Breast epithelium (tissue), 4 donors: ENCODE data around the gene TMCC3. TPM values are rescaled to one million over a fixed set of nuclear protein-coding genes. Genes with fewer than 3 reads are reported as not detected.
A peak's percentile ranks its signal among the peaks of the same experiment; 100 is the strongest.
"Not testable (repeated sequence)": the region's sequence is repeated elsewhere in the genome, so short reads cannot be mapped to it uniquely, and the experiment has no call there.

Experiments used
- DNase-seq, 2 donors: peaks; one replicate each; pipeline ENCODE4 v3.0.0-alpha.2; 2019; ENCODE audit warnings: low spot score in 2 of 2
- H3K27ac ChIP-seq, 2 donors: fragments of 200-600 bp; sonication (generic) in 1 of 2; one replicate each; pipeline ENCODE4 v1.5.1; 2016 to 2019; ENCODE audit warnings: mild to moderate bottlenecking in 1 of 2
- H3K27me3 ChIP-seq, 2 donors: fragments of 200-600 bp; sonication (generic) in 1 of 2; one replicate each; pipeline versions ENCODE4 v1.5.1 to v1.6.0; 2017 to 2019; ENCODE audit warnings: control low read depth in 1 of 2, mild to moderate bottlenecking in 1 of 2
- H3K36me3 ChIP-seq: fragments of 200-600 bp; one replicate; pipeline ENCODE4 v1.5.1; 2019
- H3K4me1 ChIP-seq, 2 donors: fragments of 200-600 bp; sonication (generic); one replicate each; pipeline ENCODE4 v1.5.1; 2016 to 2019; ENCODE audit warnings: control low read depth in 1 of 2
- H3K4me3 ChIP-seq, 3 donors: fragments of 200-600 bp; sonication (generic); 1 replicate in 2 of 3; 2 replicates in 1 of 3; pipeline ENCODE4 v1.5.1; 2016 to 2019; ENCODE audit warnings: mild to moderate bottlenecking in 3 of 3, moderate library complexity in 2 of 3
- H3K9me3 ChIP-seq, 2 donors: fragments of 200-600 bp; sonication (generic) in 1 of 2; one replicate each; pipeline ENCODE4 v1.5.1; 2016 to 2019; ENCODE audit warnings: control low read depth in 1 of 2
- CTCF ChIP-seq, 3 donors: fragments of 450-650 bp; IDR thresholded peaks; one replicate each; pipeline ENCODE4 v1.5.1; 2016 to 2017; ENCODE audit warnings: antibody characterized with exemption in 3 of 3, mild to moderate bottlenecking in 3 of 3, moderate library complexity in 3 of 3
- POLR2A ChIP-seq: fragments of 450-650 bp; IDR thresholded peaks from one replicate; pipeline ENCODE4 v1.6.1; 2016; ENCODE audit warnings: antibody characterized with exemption, mild to moderate bottlenecking, moderate library complexity
- POLR2AphosphoS5 ChIP-seq, 3 donors: sonication (generic); formaldehyde crosslinking; IDR thresholded peaks; one replicate each; pipeline ENCODE4 v1.6.1; 2017; ENCODE audit warnings: antibody characterized with exemption in 3 of 3
- intact Hi-C: fragments of 100-400 bp; cut with DNase I; formaldehyde crosslinking; loops from one replicate; pipeline ENCODE4 v1.15.1; 2023; ENCODE audit warnings: low total_unique reads
- total RNA-seq, 3 donors: library from RNA; depleted of rRNA; stranded (reverse); fragments of >200 nt; gene quantifications; one replicate each; pipeline ENCODE4 v1.1.0, GENCODE V29; 2016

TMCC3 gene
- total RNA-seq, 3 donors from 2014 or later: 8.3 to 17.0 (median 8.9) TPM

DNA sequence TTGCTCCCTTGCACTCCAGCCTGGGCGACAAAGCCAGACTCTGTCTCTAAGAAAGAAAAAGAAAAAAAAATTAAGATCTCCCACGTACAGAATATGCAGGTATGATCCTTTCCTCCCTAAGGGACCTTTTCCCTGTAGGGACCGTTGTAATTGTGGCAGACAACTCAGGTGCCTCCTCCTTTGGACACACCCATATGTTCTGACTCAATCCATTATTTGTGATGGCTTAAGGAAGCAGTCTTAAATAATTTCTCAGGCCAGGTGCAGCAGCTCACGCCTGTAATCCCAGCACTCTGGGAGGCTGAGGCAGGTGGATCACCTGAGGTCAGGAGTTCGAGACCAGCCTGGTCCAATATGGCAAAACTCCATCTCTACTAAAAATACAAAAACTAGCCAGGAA is 53.1 kb downstream of the TMCC3 start:
- no peak overlapping the region for H3K27ac ChIP-seq
- no peaks in the 10 kb centered on the region for H3K4me1 ChIP-seq
- TF ChIP-seq POLR2AphosphoS5 (IDR thresholded peaks at IDR 0.05) (no peak), POLR2A (no peak), CTCF (IDR thresholded peaks at IDR 0.05) (no peak)
- H3K9me3 ChIP-seq: no peaks in the 10 kb centered on the region
- DNase-seq: no peak
- no peaks in the 10 kb centered on the region for H3K36me3 ChIP-seq
- H3K27me3 ChIP-seq: no peaks in the 10 kb centered on the region
- intact Hi-C loops: no loop called here
- no peak overlapping the region for H3K4me3 ChIP-seq

DNA sequence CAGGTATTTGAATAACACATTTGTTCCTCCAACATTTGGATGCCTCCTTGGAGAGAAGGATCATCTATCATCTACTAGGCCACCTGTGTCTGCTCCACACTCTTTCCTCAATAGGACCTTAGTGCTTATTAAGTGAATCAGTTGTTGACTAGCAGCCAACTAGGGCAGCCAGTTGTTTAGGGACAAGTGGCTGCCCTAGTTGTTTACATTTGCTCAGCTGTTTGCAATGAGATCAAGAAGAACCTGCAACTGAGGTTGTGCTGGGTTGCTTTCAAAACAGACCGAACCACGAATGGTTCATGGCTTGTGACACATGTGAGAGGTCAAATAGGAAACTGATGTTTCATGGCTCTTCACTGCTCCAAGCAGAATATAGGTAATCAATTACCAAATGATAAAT is 53.8 kb downstream of the TMCC3 start:
- Histone ChIP-seq H3K4me1 (no peaks in the 10 kb centered on the region), H3K9me3 (no peaks in the 10 kb centered on the region), H3K27me3 (no peaks in the 10 kb centered on the region), H3K36me3 (no peaks in the 10 kb centered on the region), H3K4me3 (no peak overlapping the region), H3K27ac (no peak overlapping the region)
- DNase-seq: no peak
- intact Hi-C loops: no loop called here
- TF ChIP-seq POLR2A: no peak
- no peak for TF ChIP-seq CTCF (IDR thresholded peaks at IDR 0.05)
- no peak for TF ChIP-seq POLR2AphosphoS5 (IDR thresholded peaks at IDR 0.05)

GRCh38 chr12:94595152-94595551 is 55.2 kb downstream of the TMCC3 start:
- Histone ChIP-seq H3K9me3 (no peaks in the 10 kb centered on the region), H3K36me3 (no peaks in the 10 kb centered on the region), H3K27ac (no peak overlapping the region), H3K4me1 (no peaks in the 10 kb centered on the region), H3K27me3 (no peaks in the 10 kb centered on the region), H3K4me3 (no peak overlapping the region)
- intact Hi-C loops: no loop called here
- DNase-seq: no peak
- no peak for TF ChIP-seq POLR2AphosphoS5 (IDR thresholded peaks at IDR 0.05)
- no peak for TF ChIP-seq POLR2A
- no peak for TF ChIP-seq CTCF (IDR thresholded peaks at IDR 0.05)

DNA sequence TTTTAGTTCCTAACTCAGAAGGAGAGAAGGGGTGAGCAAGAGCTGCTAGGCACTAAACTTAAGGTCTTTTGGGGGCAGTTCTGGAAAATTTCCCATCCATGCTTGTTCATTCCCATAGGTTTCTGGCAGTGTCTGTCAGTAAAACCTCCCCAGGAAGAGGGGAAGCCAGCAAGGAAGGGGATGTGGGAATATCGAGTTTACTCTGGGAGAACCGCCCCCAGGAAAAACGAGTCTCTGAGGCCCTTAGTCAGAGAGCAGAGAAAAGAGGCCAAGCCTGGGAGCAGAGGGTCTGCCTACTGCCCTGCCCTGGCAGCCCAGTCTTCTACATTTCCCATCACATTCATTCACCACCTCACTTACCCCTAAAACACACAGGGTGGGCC is 55.9 kb downstream of the TMCC3 start:
- no peaks in the 10 kb centered on the region for H3K36me3 ChIP-seq
- no peak for DNase-seq
- H3K27me3 ChIP-seq: no peaks in the 10 kb centered on the region
- H3K4me1 ChIP-seq: no peaks in the 10 kb centered on the region
- TF ChIP-seq POLR2AphosphoS5 (IDR thresholded peaks at IDR 0.05) (no peak), POLR2A (no peak), CTCF (IDR thresholded peaks at IDR 0.05) (no peak)
- H3K4me3 ChIP-seq: no peak overlapping the region
- peak overlapping the region in 1 of 2 donors; percentile 48 for H3K27ac ChIP-seq
- intact Hi-C loops: no loop called here
- H3K9me3 ChIP-seq: no peaks in the 10 kb centered on the region

DNA sequence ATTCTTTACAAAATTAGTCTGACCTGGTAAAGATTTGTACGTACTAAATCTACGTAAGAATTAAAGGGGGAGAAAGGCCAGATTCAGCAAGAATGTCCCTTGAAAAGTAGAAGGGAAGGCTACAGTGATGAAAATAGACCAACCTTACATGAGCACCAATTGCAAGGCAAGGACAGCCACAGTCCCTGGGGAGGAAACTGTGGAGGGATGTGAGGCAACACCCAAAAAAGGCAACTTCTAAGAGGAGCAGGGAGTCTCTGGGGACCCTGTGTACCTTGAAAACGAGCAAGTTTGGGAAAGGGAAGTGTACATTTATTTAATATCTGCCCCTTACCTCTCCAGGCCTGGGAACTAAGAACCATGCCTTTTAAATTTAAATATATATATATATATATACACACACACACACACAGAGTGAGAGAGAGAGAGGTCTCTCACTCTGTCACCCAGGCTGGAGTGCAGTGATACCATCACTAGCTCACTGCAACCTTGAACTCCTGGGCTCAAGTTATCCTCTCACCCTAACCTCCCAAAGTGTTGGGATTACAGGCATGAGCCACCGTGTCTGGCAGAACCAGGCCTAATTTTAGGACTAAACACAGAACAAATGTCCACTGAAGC is 56.4 kb downstream of the TMCC3 start:
- TF ChIP-seq POLR2A (no peak), CTCF (IDR thresholded peaks at IDR 0.05) (no peak), POLR2AphosphoS5 (IDR thresholded peaks at IDR 0.05) (no peak)
- H3K27ac ChIP-seq: peak overlapping the region in 1 of 2 donors; percentile 48
- no peaks in the 10 kb centered on the region for H3K9me3 ChIP-seq
- H3K27me3 ChIP-seq: no peaks in the 10 kb centered on the region
- H3K4me1 ChIP-seq: no peaks in the 10 kb centered on the region
- H3K36me3 ChIP-seq: no peaks in the 10 kb centered on the region
- no peak overlapping the region for H3K4me3 ChIP-seq
- intact Hi-C loops: no loop called here
- DNase-seq: no peak

DNA sequence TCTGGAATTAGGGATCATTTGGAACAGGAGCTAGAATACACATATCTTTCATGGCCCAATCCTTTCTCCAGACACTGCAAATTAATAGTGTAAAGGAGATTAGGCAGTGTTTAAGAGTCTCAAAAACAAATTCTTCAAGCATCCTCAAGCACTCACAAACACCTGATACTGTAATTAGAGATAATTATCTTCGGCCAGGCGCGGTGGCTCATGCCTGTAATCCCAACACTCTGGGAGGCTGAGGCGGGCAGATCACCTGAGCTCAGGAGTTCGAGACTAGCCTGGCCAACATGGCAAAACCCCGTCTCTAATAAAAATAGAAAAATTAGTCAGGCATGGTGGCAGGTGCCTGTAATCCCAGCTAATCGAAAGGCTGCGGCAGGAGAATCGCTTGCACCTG is 57.6 kb downstream of the TMCC3 start:
- H3K4me1 ChIP-seq, H3K27ac ChIP-seq, H3K9me3 ChIP-seq: not testable (repeated sequence)

More for the DNA sequence above, 57.6 kb downstream of the TMCC3 start:
- H3K27me3 ChIP-seq, intact Hi-C loops, H3K36me3 ChIP-seq, DNase-seq, H3K4me3 ChIP-seq: not testable (repeated sequence)
